ENCODE measurements around the gene RASSF8. TPM values are rescaled to one million over a fixed set of nuclear protein-coding genes. Genes with fewer than 3 reads are reported as not detected.

Gene RASSF8
- total and polyA plus RNA-seq, 2 donors (not counting 3 experiments of a cell fraction or from before 2014, with no cell fraction given), result 11.1 to 59.3 TPM

DNA sequence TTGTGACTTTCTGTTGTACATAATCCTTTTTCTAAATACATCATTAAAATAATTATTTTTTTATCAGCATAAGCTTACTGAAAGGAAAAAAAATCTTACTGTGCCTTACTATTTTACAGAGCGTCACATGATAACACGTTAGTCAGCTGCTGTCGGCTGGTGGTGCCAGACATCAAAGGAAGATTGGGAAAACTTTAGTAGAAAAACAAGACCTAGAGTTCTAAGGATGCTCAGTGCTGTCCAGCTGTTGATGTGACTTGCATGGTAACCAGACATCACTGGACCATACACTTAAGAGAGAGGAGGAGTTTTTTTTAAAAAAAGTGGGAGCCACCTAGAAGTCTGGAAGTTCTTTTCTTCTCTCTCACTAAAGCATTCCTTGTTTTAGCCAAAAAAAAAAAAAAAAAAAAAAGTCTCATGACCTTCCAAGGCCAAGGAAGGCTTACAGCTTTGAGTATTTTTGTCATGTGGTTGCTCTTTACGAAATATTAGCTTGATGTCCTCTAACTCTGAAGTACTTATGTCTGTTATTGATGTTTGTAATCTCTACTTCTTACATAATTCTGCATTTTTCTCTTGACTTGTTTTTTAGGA lies 4.5 kb downstream of the RASSF8 start:
- H3K27ac ChIP-seq (ENCODE audit: insufficient read depth, low read depth, low read length), result no peak overlapping the region
- intact Hi-C loops (cut with micrococcal nuclease), result no loop called here
- FAIRE-seq, result no peak

DNA sequence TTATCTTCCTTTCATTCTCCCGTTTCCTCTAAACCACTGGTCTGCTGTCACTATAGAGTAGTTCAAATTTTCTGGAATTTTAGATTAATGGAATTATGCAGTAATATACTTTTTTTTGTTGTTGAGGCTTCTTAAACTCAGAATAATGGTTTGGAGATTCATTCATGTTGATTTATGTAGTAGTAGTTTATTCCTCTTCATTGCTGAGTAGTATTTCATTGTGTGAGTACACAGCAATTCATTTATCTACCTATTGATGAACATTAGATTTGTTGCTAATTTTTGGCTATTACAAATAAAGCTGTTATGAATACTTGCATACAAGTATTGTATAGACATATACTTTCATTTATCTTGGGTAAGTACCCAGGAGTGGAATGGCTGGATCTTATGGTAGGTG lies 7.2 kb downstream of the RASSF8 start:
- BruUV-seq (replicated peaks), result no TSS peak
- H3K9ac ChIP-seq (replicated peaks; ENCODE audit: extremely low read depth, insufficient read depth, low read length), result no peak overlapping the region
- H3K4me1 ChIP-seq (ENCODE audit: control insufficient read depth, extremely low read depth, insufficient read depth, low read length), result peaks cover 28% of the 10 kb centered on the region
- no peak overlapping the region for H3K4me2 ChIP-seq (ENCODE audit: insufficient read depth, low read length)
- DNase-seq (ENCODE audit: low read depth, low spot score) (no peak), FAIRE-seq (no peak)
- no peak overlapping the region for H3K27ac ChIP-seq (ENCODE audit: insufficient read depth, low read depth, low read length)
- peaks cover under 1% of the 10 kb centered on the region for H4K20me1 ChIP-seq (replicated peaks; ENCODE audit: control insufficient read depth, extremely low read depth, insufficient read depth, low read length)
- H2AFZ ChIP-seq (ENCODE audit: low read depth, low read length), result no peak overlapping the region
- peaks cover 2 to 5% of the 10 kb centered on the region in 2 experiments for H3K36me3 ChIP-seq (ENCODE audit: control insufficient read depth in 2 of 2, extremely low read depth in 1 of 2, insufficient read depth in 2 of 2, low read length in 2 of 2)
- H3K4me3 ChIP-seq (replicated peaks in 1 of 3; ENCODE audit: insufficient read depth in 1 of 3, low read depth in 1 of 3, low read length in 3 of 3), result no peak overlapping the region
- no peaks in the 10 kb centered on the region for H3K27me3 ChIP-seq (ENCODE audit: control insufficient read depth in 2 of 2, insufficient read depth in 2 of 2, low read length in 2 of 2)
- intact Hi-C loops (cut with micrococcal nuclease), result no loop called here
- dilution Hi-C loops (cut with MboI; ENCODE audit: extremely low pct_ligation_motif_present, low sequenced_read_pairs), result no loop called here
- TF ChIP-seq, protein P1, sequence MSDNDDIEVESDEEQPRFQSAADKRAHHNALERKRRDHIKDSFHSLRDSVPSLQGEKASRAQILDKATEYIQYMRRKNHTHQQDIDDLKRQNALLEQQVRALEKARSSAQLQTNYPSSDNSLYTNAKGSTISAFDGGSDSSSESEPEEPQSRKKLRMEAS (IDR thresholded peaks at IDR 0.05; ENCODE audit: insufficient read depth, insufficient read length), result no peak
- TF ChIP-seq FOS (IDR thresholded peaks at IDR 0.05; ENCODE audit: borderline replicate concordance, insufficient read depth, low read length) (no peak), MYC (IDR thresholded peaks at IDR 0.05; ENCODE audit: low read depth, low read length) (no peak), POLR2A (IDR thresholded peaks at IDR 0.05; ENCODE audit: low read depth, low read length) (no peak), JUN (IDR thresholded peaks at IDR 0.05; ENCODE audit: borderline replicate concordance, insufficient read depth, insufficient read length, low read depth) (no peak), POLR2AphosphoS5 (IDR thresholded peaks at IDR 0.05; ENCODE audit: insufficient read depth, low read depth, low read length) (no peak), EZH2 (IDR thresholded peaks at IDR 0.05; ENCODE audit: borderline replicate concordance, low read depth, low read length, severe bottlenecking) (no peak), GATA2 (IDR thresholded peaks at IDR 0.05; ENCODE audit: insufficient read depth, insufficient read length, low read depth, low read length) (no peak)
- TF ChIP-seq, protein P2, sequence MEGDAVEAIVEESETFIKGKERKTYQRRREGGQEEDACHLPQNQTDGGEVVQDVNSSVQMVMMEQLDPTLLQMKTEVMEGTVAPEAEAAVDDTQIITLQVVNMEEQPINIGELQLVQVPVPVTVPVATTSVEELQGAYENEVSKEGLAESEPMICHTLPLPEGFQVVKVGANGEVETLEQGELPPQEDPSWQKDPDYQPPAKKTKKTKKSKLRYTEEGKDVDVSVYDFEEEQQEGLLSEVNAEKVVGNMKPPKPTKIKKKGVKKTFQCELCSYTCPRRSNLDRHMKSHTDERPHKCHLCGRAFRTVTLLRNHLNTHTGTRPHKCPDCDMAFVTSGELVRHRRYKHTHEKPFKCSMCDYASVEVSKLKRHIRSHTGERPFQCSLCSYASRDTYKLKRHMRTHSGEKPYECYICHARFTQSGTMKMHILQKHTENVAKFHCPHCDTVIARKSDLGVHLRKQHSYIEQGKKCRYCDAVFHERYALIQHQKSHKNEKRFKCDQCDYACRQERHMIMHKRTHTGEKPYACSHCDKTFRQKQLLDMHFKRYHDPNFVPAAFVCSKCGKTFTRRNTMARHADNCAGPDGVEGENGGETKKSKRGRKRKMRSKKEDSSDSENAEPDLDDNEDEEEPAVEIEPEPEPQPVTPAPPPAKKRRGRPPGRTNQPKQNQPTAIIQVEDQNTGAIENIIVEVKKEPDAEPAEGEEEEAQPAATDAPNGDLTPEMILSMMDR (IDR thresholded peaks at IDR 0.05; ENCODE audit: extremely low read depth in 1 of 2, insufficient read depth in 1 of 2, low read depth in 1 of 2, low read length in 2 of 2), result no peak
- H3K9me1 ChIP-seq (replicated peaks; ENCODE audit: control insufficient read depth, extremely low read depth, insufficient read depth, low read length), result no peaks in the 10 kb centered on the region
- CTCF ChIA-PET, result no interaction called here
- POLR2A ChIA-PET, result no interaction called here
- H3K9me3 ChIP-seq (replicated peaks; ENCODE audit: control insufficient read depth, insufficient read depth, low read length), result no peaks in the 10 kb centered on the region
- H3K79me2 ChIP-seq (ENCODE audit: control insufficient read depth, insufficient read depth, low read length), result peaks cover 95% of the 10 kb centered on the region

More for the DNA sequence above, 4.5 kb downstream of the RASSF8 start:
- ChIA-PET CTCF (interaction anchor here (0.6 to 1.8 kb wide), 2 partner anchors 55 to 66 kb away, joined by 3 to 6 read pairs; no protein-coding TSS in a partner anchor), POLR2A (interaction anchor here (0.7 kb wide), 1 partner anchor 1040 kb away, joined by 8 read pairs; no protein-coding TSS in a partner anchor)
- no peak for DNase-seq (ENCODE audit: low read depth, low spot score)
- Histone ChIP-seq H3K9me3 (replicated peaks; ENCODE audit: control insufficient read depth, insufficient read depth, low read length) (no peaks in the 10 kb centered on the region), H4K20me1 (replicated peaks; ENCODE audit: control insufficient read depth, extremely low read depth, insufficient read depth, low read length) (peaks cover 6% of the 10 kb centered on the region), H3K9me1 (replicated peaks; ENCODE audit: control insufficient read depth, extremely low read depth, insufficient read depth, low read length) (no peaks in the 10 kb centered on the region), H3K27me3 (ENCODE audit: control insufficient read depth in 2 of 2, insufficient read depth in 2 of 2, low read length in 2 of 2) (no peaks in the 10 kb centered on the region), H3K4me1 (ENCODE audit: control insufficient read depth, extremely low read depth, insufficient read depth, low read length) (peaks cover 12% of the 10 kb centered on the region), H3K4me2 (ENCODE audit: insufficient read depth, low read length) (no peak overlapping the region), H3K36me3 (ENCODE audit: control insufficient read depth in 2 of 2, extremely low read depth in 1 of 2, insufficient read depth in 2 of 2, low read length in 2 of 2) (peaks cover 2 to 5% of the 10 kb centered on the region in 2 experiments), H3K9ac (replicated peaks; ENCODE audit: extremely low read depth, insufficient read depth, low read length) (no peak overlapping the region), H3K79me2 (ENCODE audit: control insufficient read depth, insufficient read depth, low read length) (peaks cover 89% of the 10 kb centered on the region), H2AFZ (ENCODE audit: low read depth, low read length) (no peak overlapping the region), H3K4me3 (replicated peaks in 1 of 3; ENCODE audit: insufficient read depth in 1 of 3, low read depth in 1 of 3, low read length in 3 of 3) (no peak overlapping the region)
- dilution Hi-C loops (cut with MboI; ENCODE audit: extremely low pct_ligation_motif_present, low sequenced_read_pairs), result no loop called here
- no TSS peak for BruUV-seq (replicated peaks)
- TF ChIP-seq MYC (IDR thresholded peaks at IDR 0.05; ENCODE audit: low read depth, low read length), result no peak

Data from endothelial cell of umbilical vein (primary cell).